ENCODE results near the gene NKAPL. TPM values are rescaled to one million over a fixed set of nuclear protein-coding genes. Genes with fewer than 3 reads are reported as not detected.

NKAPL gene
- total and polyA plus RNA-seq, 2 of the 8 experiments (the other 6 are each of a cell fraction or from before 2014, with no cell fraction given): 0.08 TPM; not detected in 1

DNA sequence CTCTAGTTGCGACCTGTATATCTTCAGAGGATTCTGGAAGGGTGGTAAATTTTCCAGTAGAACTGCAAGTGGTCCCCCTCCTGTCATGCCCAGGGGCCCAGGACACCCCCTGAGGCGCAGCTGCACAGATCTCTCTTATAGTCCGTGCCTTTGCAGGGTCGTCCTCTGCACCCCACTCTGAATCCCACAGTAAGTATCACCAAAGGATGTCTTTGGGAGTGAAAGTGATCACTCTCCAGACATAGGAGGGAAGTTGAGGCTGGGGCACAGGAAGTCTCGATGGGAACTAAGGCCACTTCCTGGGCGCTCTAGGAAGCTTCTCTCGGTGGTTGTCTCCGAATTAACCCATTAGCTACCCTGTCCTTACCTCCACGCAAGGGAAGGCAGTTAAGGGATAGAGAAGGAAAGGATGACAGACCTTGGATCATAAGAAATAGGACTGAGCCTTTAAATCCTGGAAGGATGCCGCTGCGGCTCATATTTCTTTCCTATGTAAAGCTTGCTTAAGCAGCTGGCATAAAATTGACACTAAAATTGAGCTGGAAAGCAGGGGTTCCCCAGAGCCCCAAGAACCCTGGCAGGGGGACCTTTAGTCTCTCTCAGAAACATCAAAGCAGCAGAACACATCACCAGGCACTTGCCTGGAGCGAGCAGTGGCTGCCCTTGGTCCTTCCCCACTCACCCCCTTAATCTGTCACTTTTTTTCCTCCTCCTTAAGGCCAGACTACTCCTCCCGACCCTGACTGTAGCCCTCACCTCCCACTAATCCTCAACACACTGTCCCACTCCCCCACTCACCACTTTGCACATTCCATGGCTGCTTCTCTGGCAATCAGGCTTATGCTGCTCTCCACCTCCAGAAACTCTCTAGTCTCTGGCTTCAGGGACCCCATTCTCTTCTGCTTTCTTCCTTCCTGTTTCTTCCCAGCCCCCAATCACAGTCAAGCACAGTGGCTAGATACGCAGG lies 6.8 kb upstream of the NKAPL start, which contains the start of gene ZKSCAN4 (continued):
- TF ChIP-seq, protein P1, sequence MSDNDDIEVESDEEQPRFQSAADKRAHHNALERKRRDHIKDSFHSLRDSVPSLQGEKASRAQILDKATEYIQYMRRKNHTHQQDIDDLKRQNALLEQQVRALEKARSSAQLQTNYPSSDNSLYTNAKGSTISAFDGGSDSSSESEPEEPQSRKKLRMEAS (IDR thresholded peaks at IDR 0.05): no peak
- TF ChIP-seq JUND (IDR thresholded peaks at IDR 0.05; ENCODE audit: low read length) (no peak), SAP30 (IDR thresholded peaks at IDR 0.05; ENCODE audit: insufficient read depth, insufficient replicate concordance, low read length) (peak; percentile 93), CREB1 (IDR thresholded peaks at IDR 0.05) (peak; percentile 38; the same call in 1 of the 2 replicates), PHF8 (conservative IDR thresholded peaks at IDR 0.05; ENCODE audit: low read depth, low read length) (peak; percentile 55), MAFK (IDR thresholded peaks at IDR 0.05; ENCODE audit: low read depth, low read length) (no peak), RAD21 (IDR thresholded peaks at IDR 0.05 in 1 of 2, conservative IDR thresholded peaks at IDR 0.05 in 1 of 2; ENCODE audit: low read depth in 2 of 2, low read length in 2 of 2) (no peak), ZNF274 (IDR thresholded peaks at IDR 0.05; ENCODE audit: borderline replicate concordance, extremely low read depth, low read length) (no peak), KDM5A (IDR thresholded peaks at IDR 0.05; ENCODE audit: low read length) (peak; percentile 86; the same call in 1 of the 2 replicates), POLR2A (IDR thresholded peaks at IDR 0.05; ENCODE audit: control extremely low read depth in 1 of 2, low read depth in 2 of 2, low read length in 2 of 2) (no peak), SIX5 (IDR thresholded peaks at IDR 0.05; ENCODE audit: low read depth, low read length) (no peak), TAF1 (IDR thresholded peaks at IDR 0.05; ENCODE audit: low read depth, low read length) (peak; percentile 79)
- TF ChIP-seq, protein P2, sequence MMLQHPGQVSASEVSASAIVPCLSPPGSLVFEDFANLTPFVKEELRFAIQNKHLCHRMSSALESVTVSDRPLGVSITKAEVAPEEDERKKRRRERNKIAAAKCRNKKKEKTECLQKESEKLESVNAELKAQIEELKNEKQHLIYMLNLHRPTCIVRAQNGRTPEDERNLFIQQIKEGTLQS (IDR thresholded peaks at IDR 0.05; ENCODE audit: insufficient read depth, low read depth, low read length): no peak

Data from H1 (cell line).